Measurements from ENCODE around the gene TEX14.

- TF ChIP-seq EZH2 (IDR thresholded peaks at IDR 0.05; ENCODE audit: low read length, missing control alignments) (no peak), CTCF (conservative IDR thresholded peaks at IDR 0.05 in 1 of 2, IDR thresholded peaks at IDR 0.05 in 1 of 2; ENCODE audit: low read depth in 1 of 2, low read length in 2 of 2) (no peak)
Observed at GRCh38 chr17:58648236-58648635, 43.6 kb downstream of the TEX14 start.

Data from fibroblast of lung (primary cell).